GM20431 (cell line): ENCODE data around the gene NHP2.

Source experiments
- in situ Hi-C: fragments of 300-500 bp; cut with MseI, MboI; formaldehyde crosslinking; loops from one replicate; pipeline ENCODE4 v1.15.0; 2020; ENCODE audit warnings: low sequenced_read_pairs; ENCODE audit not compliant: unreplicated experiment

Gene NHP2

DNA sequence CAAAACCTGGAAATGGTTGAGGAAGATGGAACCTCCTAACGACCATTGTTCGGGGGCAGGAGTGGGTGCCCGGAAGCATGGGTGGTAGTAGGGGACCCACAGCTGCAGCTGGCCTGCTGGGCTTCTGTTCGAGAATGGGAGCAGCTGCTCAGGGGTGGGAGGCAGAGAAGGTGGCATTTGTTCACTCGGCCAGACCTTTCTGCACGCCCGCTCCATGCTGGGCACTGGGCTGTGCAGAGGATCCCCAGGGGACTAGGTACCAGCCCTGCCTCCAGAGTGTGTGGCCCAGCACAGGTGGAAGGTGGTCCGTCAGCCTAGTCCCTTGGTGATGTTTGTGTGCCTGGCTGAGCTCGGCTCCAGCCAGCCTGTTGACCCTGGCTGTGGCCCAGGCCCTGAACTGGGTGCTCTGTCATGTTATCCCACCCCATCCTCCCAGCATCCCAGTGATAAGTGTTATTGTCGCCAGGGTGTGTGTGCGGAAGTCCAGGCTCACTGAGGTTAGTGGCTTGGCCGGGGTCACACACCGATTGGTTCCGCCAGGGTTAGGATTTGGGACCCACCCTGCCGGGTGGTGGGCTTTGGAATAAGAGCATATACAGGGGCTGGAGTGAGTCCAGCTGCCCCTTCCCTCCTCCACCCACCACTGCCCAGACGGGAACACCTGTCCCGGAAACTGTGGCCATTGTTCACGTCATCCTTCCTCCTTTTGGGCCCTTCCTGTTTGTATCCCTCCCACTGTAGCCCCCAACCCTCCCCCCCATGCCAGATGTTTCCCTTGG, 35.6 kb downstream of the NHP2 start:
- in situ Hi-C loops: no loop called here

DNA sequence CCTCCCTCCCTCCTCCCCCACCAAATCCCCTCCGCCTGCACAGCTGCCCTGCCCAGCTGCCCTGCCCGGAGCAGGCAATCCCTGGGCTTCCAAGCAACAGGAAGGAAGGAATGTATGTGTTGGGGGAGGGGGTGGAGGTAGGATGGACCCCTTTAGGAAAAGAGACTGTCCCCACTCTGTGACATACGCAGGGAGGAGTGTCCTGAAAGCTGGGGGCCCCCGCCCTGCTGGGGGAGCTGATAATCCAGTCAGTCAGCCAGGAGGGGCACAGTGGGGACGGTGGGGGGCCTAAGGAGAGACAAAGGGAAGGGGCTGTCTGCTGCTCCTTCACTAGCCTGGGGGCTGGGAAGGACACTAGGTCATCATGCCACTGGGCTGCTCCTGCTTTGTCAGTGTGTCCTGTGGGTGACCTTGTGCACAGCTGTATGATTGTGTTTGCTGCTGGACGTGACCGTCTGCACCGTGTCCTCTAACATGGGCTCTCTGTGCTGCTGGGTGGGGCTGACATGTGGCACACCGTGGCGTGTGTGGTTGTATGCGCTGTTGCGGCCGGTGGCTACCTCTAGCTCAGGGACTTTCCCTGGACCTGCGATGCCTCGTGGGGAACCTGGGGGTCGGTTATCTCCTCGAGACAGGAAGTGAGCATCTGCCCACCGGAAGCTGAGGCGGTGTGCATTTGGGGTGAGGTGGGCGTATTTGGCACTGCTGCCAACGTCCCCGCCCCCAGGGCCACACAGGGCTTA, 37.4 kb downstream of the NHP2 start:
- in situ Hi-C loops: no loop called here

DNA sequence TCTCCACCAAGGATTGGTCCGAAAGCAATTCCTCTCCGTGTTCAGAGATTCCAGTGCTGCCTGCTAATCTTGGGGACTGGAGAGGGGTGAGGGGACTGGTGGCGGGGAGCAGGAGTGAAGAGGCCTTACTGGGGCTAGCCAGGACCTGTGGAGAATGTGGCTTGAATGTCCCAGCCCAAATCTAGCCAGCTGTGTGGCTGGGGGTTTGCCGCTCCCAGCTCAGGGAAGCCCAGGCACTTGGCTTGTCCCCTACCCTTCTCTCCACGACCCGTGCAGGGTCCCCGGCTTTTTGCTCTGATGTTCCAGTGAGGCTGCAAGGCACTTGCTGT, 37.9 kb downstream of the NHP2 start:
- in situ Hi-C loops: no loop called here

DNA sequence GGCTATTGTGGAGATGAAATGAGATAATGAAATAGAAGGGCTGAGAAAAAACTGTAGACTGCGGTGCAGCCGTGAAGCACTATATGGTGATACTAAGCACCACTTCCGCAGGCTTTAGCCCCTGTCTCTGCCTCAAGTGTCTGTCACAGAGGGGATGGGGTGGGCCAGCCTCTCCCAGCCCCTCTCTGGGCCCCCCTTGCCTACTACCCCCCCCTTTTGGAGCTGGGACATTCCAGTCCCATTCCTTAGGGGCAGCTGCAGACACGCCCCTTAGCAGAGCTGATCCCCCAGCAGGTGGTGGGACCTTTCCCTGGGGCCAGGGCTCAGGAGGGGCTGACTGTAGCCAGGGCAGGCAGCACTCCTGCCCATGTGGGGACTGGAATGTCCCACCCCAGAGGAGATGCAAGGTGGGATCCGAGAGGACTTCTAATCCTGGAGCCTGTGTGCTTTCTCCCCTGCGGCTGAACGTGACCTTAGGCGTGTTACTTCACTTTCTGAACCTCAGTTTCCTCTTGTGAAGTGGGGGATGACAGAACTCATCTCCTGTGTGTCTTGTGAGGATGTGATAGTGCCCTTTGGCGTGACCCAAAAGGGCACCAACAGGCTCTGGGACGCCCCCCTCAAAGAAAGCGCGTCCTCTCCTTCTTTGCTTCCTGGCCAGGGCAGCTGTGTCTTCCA, 38.4 kb downstream of the NHP2 start:
- in situ Hi-C loops: no loop called here

DNA sequence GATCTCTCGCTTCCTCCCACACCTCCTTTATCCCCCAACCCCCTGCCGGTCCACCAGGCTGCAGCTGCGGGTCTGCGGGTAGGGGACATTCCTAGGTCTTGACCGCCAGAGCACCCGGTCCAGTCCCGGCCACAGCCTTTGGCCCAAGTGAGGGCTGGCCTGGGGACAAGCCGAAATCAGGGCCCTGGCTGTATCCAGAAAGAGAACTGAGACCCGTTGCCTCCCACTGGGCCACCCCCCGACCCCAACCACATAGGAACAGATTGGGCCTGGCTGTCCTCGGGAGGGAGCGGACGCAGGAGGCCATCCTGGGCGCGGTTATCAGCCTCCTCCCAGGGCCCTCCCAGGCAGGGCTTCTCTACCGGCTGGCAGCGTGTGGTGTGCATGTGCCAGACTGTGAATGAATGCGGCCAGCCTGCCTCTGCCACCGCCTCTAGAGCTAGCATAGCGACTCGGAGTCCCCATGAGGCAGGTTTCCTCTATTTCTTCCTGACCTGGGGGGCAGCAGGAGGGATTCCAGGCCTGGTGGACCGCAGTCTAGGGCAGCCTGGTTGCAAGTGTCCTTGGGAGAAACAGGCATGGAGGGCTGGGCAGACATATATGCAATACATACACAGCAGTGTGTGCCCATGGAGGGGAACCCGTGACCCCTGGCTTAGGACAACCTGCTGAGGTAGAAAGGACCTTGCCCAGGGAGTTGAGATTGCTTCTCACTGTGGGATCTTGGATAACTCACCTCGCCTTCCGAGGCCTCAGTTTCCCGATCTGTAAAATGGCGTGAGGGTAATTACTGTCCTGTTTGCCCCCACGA, 39.2 kb downstream of the NHP2 start:
- in situ Hi-C loops: no loop called here

DNA sequence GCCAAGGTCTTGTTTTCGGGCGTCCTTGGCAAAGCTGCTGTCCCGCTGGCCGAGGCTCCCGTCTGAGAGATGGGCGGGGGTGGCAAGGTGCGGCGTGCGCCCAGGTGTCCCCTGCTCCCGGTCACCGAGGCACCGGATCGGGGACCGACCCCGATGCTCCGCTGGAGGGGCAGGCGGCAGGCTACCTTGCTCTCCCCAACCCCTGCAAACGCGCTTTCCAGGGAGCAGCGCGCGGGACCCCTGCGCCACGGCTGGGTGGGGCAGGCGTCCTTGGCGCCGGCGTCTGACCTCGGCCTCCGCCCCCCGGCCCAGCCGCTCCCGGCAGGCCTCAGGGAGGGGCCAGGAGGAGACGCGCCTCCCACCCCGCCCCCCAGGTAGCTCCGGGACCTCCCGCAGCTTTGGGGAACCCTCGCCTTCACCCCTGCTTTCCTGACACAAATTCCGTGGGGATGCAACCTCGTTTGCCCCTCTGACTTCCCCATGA, 39.8 kb downstream of the NHP2 start:
- in situ Hi-C loops: no loop called here

DNA sequence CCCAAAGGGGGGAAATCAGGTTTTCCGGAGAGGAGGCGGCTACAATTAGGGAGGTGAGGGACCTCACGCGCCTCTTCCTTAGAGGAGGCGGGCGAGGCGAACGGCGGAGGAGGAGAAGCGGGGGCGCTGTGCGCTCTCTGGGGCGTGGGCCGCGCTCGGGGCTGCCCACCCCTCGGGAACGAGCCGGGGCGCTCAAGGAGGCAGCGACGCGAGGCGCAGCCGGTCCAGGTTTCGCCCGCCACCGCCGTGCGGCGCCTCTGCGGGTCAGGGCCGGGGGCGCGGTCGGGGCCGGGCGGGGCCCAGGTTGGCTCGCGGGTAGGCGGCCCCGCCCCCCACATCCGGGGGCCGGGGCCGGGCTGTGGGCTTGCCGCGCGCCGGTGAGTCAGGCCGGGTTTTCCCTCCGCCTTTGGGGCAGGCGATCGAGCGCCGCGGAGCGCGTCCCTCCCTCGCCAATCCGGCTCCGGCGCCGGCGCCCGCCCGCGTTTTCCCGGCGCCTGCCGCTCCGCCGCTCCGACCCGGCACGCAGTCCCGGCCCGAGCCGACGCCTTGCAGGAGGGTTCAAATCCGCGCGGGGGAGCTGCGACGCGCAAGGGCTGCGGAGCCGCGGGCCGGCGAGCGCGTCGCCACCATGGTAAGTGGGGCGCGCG, 40.4 kb downstream of the NHP2 start, which contains the start of gene N4BP3:
N4BP3 (plus strand) TSS at position 392 of the 647 bp plus-strand sequence. CDS start 6,052 bp downstream, outside the sequence.
- in situ Hi-C loops: no loop called here

DNA sequence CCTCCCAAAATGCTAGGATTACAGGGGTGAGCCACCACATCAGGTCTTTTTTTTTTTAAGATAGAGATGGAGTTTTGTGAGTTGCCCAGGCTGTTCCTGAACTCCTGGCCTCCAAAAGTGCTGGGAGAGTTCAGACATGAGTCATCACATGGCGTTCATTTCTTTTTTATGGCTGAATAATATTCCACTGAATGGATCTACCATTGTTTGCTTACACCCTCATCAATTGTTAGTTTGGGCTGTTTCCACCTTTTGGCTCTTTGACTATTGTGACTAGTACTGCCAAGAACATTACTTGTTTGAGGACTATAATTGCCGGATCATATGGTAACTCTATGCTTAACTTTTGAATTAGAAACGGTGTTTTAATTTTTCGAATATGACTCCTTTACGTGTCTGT, 41.1 kb downstream of the NHP2 start:
- in situ Hi-C loops: no loop called here

DNA sequence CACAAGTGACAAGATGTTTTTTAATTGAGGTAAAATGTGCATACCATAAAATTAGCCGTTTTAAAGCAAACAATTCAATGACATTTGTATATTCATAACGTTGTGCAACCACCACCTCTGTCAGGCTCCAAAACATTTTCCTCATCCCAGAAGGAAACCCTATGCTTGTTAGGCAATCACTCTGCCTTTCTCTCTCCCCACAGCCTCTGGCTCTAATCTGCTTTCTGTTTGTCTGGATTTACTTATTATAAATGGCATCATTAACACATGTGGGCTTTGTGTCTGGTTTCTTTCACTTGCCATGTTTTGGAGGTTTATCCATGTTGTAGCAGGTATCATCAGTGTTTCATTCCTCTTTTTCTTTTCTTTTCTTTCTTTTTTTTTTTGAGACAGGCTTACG, 41.8 kb downstream of the NHP2 start:
- in situ Hi-C loops: no loop called here

DNA sequence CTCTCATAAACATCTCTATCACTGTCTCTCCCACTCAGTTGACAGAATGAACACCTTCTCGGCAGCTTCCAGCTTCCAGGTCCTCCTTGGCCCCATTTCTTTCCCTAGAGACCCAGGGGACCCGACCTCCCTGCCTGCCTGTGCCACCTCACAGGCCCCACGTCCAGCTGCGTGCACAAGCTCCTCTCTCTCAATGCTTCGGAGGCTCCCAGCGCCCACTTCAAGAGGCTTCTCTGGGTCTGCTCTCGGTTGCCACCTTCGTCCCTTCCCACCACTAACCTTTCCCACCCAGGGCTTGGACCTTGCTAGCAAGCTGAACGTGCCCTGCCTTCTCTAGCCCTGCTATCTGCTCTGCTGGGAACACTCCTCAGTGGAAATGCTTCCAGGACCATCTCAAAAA, 43.2 kb downstream of the NHP2 start:
- in situ Hi-C loops: no loop called here

DNA sequence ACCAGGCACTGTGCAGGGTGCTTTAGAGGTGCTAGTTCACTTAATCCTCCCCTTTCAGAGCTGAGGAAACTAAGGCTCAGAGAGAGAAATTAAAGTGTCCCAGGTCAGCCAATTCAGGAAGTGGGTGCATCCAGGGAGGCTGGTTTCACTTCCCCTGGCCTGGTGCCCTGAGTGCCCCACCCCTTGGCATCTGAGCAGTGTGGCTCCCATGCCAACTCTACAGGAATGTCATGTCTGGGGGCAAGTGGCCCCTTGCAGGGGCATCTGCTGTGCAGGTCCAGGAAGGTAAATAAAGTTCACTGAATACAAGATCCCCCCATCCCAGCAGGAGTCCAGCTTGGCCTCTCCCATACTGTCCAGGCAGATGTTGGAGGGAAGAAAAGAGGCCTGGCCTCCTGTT, 44.7 kb downstream of the NHP2 start:
- in situ Hi-C loops: no loop called here

DNA sequence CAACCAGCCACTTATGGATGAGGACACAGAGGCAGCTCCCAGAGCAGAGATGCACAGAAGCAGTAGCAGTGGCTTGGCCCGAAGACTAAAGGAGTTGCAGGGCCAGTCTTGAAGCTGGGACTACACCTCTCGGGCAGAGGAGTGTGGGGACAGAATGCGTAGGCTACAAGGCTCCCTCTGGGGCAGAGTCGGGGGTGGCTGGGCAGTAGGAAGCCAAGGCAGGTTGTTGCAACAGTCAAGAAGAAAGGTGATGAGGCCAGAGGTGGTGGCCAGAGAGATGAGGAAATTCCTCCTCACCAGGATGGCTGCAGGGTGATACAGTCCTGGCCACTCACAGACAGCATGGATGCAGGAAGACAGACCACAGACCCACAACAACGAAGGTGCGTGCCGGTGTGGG, 45.2 kb downstream of the NHP2 start:
- in situ Hi-C loops: no loop called here

DNA sequence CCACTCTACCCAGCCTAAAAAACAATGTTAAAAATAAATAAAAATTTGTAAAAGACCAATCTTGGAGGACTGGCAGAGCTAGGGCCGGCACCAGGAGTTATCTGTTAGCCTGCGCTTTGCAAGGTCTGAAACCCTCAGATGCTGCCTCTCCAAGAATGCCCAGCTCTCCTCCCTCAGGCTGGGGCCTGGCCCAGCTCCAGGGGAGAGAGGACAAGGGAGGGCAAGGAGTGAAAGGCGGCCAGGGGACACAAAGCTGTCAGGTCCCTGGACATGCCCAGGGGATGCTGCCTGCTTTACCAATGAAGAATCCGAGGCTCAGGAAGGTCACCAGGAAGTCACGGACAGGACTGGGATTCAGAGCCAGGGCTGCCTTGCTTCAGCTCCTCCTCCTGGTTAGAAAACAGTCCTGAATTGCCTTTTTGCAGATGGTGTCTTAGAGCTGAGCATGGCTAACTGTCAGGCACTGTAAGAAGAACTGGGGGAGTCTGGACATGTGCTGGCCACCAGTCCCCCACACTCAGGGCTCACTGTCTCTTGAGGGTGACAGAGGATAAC, 45.9 kb downstream of the NHP2 start:
- in situ Hi-C loops: no loop called here

DNA sequence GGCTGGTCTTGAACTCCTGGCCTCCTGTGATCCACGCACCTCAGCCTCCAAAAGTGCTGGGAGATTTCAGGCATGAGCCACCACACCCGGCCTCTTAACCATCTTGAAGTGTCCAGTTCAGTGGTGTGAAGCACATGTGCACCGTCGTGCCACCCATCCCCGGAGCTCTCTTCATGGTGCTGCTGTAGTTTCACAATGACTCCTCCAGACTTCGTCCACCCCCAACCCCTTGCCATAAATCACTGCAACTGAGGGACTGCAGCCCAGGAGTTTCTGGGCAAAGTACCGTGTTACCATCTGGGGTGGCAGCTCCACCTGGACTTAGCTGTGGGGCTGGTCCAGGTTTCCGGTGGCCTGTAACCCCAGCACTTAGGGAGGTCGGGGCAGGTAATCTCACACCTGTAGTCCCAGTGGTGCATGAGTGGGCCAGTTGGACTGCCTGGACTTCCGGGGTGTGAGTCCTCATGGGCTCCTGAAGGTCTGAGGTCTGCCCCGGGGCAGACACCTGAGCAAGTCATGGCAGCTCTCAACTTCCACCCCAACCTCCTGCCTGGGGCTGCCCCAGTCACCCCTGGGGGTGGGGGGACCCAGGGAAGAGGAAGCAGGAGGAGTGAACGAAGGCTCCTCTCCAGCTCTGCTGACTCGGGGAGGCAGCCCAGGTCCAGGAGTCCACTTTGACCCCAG, 47.0 kb downstream of the NHP2 start:
- in situ Hi-C loops: no loop called here

DNA sequence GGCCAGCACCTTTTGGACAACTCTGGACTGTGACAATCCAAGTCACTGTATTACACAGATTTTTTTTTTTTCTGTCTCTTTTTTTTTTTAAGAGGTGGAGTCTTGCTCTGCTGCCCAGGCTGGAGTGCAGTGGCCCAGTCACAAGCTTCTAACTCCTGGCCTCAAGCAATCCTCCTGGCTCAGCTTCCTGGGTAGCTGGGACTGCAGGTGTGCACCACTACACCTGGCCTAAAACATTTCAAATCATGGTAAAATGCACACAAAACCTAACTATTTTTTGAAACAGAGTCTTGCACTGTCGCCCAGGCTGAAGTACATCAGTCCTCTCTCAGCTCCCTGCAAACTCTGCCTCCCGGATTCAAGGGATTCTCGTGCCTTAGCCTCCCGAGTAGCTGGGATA, 47.6 kb downstream of the NHP2 start:
- in situ Hi-C loops: no loop called here

DNA sequence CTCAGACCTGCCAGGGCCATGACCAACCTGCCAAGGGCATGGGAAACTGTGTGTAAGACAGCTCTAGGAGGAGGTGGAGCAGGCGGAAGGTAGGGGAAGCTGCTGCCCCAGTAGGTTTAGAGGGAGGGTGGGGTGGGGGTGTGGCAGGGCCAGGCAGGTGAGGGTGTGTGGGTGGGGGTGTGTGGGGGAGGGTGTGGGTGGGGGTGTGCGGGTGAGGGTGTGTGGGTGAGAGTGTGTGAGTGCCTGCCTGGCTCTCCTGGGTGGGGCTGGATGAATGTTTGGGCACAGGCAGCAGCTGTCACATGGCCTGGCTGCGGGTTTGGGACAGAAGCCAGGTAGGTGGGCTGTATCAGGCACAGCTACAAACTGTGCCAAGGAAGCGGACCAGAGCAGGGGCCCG, 49.2 kb downstream of the NHP2 start:
- in situ Hi-C loops: no loop called here

DNA sequence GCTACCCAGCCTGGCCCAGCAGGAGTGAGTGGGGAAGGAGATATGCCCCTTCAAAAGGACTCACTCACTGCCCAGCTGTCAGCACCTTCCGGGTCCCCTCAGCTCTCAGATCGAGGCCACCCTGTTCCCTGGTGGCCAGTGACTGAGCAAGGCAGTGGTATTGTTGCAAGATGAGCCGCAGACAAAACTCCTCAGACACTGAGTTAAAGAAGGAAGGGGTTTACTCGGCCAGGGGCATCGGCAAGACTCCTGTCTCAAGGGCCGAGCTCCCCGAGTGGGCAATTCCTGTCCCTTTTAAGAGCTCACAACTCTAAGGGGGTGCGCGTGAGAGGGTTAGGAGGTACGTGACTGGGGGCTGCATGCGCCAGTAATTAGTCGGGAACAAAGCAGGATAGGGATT, 50.1 kb downstream of the NHP2 start:
- in situ Hi-C loops: no loop called here
